Small intestine (tissue), 7 donors: ENCODE data around the gene NTNG1. TPM values are rescaled to one million over a fixed set of nuclear protein-coding genes. Genes with fewer than 3 reads are reported as not detected.

Source experiments
- DNase-seq, 2 donors: peaks; one replicate each; pipeline versions ENCODE4 v3.0.0 to v3.0.0-alpha.2; 2013
- FAIRE-seq: peaks from 2 replicates; lab custom pipeline; 2012; peaks lifted over from hg19 to GRCh38; lab: Jason Lieb, UNC
- H3K27ac ChIP-seq, 3 donors: one replicate each; pipeline ENCODE4 v1.5.1; 2013; ENCODE audit warnings: low read length in 2 of 3, mild to moderate bottlenecking in 2 of 3, control low read depth in 1 of 3, inconsistent platforms in 1 of 3, low read depth in 1 of 3, moderate library complexity in 1 of 3
- H3K27me3 ChIP-seq, 3 donors: one replicate each; pipeline ENCODE4 v1.6.1; 2013; ENCODE audit warnings: low read length in 3 of 3, inconsistent platforms in 1 of 3; ENCODE audit not compliant: control insufficient read depth in 3 of 3, insufficient read depth in 3 of 3
- H3K36me3 ChIP-seq, 3 donors: one replicate each; pipeline ENCODE4 v1.6.1; 2013; ENCODE audit warnings: low read length in 3 of 3, inconsistent platforms in 1 of 3, low read depth in 1 of 3, mild to moderate bottlenecking in 1 of 3, moderate library complexity in 1 of 3; ENCODE audit not compliant: control insufficient read depth in 3 of 3, insufficient read depth in 2 of 3
- H3K4me1 ChIP-seq, 3 donors: one replicate each; pipeline ENCODE4 v1.6.1; 2013; ENCODE audit warnings: low read length in 2 of 3, inconsistent platforms in 1 of 3, low read depth in 1 of 3, mild to moderate bottlenecking in 1 of 3, moderate library complexity in 1 of 3; ENCODE audit not compliant: control insufficient read depth in 3 of 3, insufficient read depth in 2 of 3
- H3K4me3 ChIP-seq, 3 donors: one replicate each; pipeline ENCODE4 v1.5.1; 2013; ENCODE audit warnings: low read length in 3 of 3, control low read depth in 1 of 3, inconsistent platforms in 1 of 3, low read depth in 1 of 3, mild to moderate bottlenecking in 1 of 3, moderate library complexity in 1 of 3
- H3K9me3 ChIP-seq, 2 donors: one replicate each; pipeline ENCODE4 v1.6.1; 2013; ENCODE audit warnings: low read depth in 1 of 2, low read length in 1 of 2; ENCODE audit not compliant: control insufficient read depth in 2 of 2, insufficient read depth in 1 of 2
- WGBS, 3 donors: extraction: QIAGEN DNeasy Blood & Tissue Kit; methylation state at CpG; one replicate each; pipeline ENCODE4 v1.1.7; 2013; 5-methylcytosine and 5-hydroxymethylcytosine counted together
- polyA plus RNA-seq, 4 donors: library from polyadenylated mRNA; stranded (reverse) in 3 of 4; unstranded in 1 of 4; fragments of 200-250 nt in 3 of 4; fragments of 120-200 nt in 1 of 4; gene quantifications; one replicate each; pipeline versions ENCODE4 v1.2.1 to v1.2.3, GENCODE V29; 2013
- donor health status: healthy with polysubstance abuse.
- donor health status: control.
- donor health status: control.
- donor health status: Bipolar disorder and iron deficiency.
- donor health status: healthy.

Gene NTNG1
- polyA plus RNA-seq, 4 donors = 0.27 to 0.65 TPM; not detected in 2

- 70 to 86% (median 84%) methylated on average over 5 of the region's 5 CpGs for WGBS, 3 donors
- Histone ChIP-seq H3K4me1 (no peaks in the 10 kb centered on the region), H3K4me3 (no peak overlapping the region), H3K36me3 (no peaks in the 10 kb centered on the region), H3K27ac (no peak overlapping the region), H3K9me3 (no peaks in the 10 kb centered on the region), H3K27me3 (no peaks in the 10 kb centered on the region)
- no peak for FAIRE-seq
- DNase-seq = no peak
These were observed 121.8 kb downstream of the NTNG1 start for GRCh38 chr1:107262467-107263286.

- FAIRE-seq (no peak), DNase-seq (no peak)
- no peak overlapping the region for H3K4me3 ChIP-seq
- H3K4me1 ChIP-seq = no peaks in the 10 kb centered on the region
- no peaks in the 10 kb centered on the region for H3K36me3 ChIP-seq
- no peaks in the 10 kb centered on the region for H3K27me3 ChIP-seq
- no peaks in the 10 kb centered on the region for H3K9me3 ChIP-seq
- 82 to 91% (median 84%) methylated on average over 1 of the region's 1 CpG for WGBS, 3 donors
- H3K27ac ChIP-seq = no peak overlapping the region
These were observed 122.6 kb downstream of the NTNG1 start for GRCh38 chr1:107263291-107263915.

DNA sequence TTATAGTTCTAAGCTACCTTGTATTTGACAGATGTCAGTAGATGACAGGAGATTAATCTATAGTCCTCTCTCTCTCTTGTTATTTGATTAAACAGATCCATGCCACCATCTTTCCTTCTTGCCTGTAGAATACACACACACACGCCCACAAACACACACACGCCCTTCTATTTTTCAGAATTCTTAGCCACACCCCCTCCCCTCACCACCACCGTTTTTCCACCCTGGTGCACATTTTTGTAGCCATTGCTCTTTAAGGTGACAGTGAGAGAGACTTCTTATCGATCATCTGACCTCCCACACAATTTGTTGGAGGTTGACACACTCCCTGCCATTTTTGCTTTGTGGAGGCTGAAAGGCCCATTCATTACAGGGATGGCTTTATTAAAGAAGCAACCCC is 123.2 kb downstream of the NTNG1 start:
- 39 to 76% (median 54%) methylated on average over 4 of the region's 4 CpGs for WGBS, 3 donors

DNA sequence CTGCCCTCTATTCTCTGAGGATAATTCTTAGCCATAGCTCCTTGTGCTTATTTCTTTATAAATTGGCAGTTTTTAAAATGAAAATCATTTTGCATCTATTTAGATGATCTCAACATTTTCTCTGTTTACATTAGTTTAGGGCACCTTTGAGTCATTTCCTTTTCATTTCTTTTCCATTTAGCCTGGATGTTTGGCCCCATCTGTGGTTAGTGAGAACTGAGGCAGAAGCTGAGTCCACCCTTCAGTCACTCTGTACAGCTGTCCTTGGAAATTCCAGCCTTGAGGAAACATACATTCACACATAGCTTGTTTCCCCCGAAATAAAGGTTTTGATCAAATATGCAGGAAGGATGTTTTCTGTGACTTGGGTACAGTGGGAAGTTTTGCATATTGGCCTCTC is 123.7 kb downstream of the NTNG1 start:
- no peaks in the 10 kb centered on the region for H3K27me3 ChIP-seq
- H3K27ac ChIP-seq = no peak overlapping the region
- no peak for FAIRE-seq
- no peak overlapping the region for H3K4me3 ChIP-seq
- no peaks in the 10 kb centered on the region for H3K4me1 ChIP-seq
- DNase-seq = no peak
- 78 to 83% (median 81%) methylated on average over 1 of the region's 1 CpG for WGBS, 3 donors
- no peaks in the 10 kb centered on the region for H3K36me3 ChIP-seq
- no peaks in the 10 kb centered on the region for H3K9me3 ChIP-seq

More for the DNA sequence above, 123.2 kb downstream of the NTNG1 start:
- Histone ChIP-seq H3K27me3 (no peaks in the 10 kb centered on the region), H3K36me3 (no peaks in the 10 kb centered on the region), H3K4me3 (no peak overlapping the region), H3K27ac (no peak overlapping the region), H3K9me3 (no peaks in the 10 kb centered on the region), H3K4me1 (no peaks in the 10 kb centered on the region)
- DNase-seq (no peak), FAIRE-seq (no peak)

- H3K27ac ChIP-seq = no peak overlapping the region
- no peaks in the 10 kb centered on the region for H3K27me3 ChIP-seq
- FAIRE-seq (no peak), DNase-seq (no peak)
- H3K36me3 ChIP-seq = no peaks in the 10 kb centered on the region
- 55 to 63% (median 55%) methylated on average over 3 of the region's 3 CpGs for WGBS, 3 donors
- H3K9me3 ChIP-seq = no peaks in the 10 kb centered on the region
- H3K4me3 ChIP-seq = no peak overlapping the region
- no peaks in the 10 kb centered on the region for H3K4me1 ChIP-seq
These were observed 126.7 kb downstream of the NTNG1 start for GRCh38 chr1:107267489-107267888.

DNA sequence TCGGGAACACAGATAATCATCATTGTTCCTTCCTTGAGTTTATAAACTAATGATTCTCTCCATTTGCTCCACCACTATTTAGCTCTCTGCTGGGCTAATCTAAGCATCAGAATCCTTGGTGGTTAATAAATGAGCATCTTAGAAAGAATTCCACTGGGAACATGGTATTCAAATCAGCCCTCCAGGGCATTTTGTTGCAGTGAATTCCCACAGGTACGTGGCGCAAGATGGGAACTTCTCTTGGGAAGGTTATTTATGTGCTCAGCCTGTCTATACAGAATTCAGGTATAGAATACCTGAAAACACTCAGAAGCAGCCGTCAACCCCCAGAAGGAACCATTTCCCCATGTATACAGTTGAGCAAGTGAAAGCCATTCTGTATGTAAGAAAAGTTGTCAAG is 131.5 kb downstream of the NTNG1 start:
- Histone ChIP-seq H3K27me3 (no peaks in the 10 kb centered on the region), H3K4me1 (no peaks in the 10 kb centered on the region), H3K36me3 (no peaks in the 10 kb centered on the region), H3K27ac (no peak overlapping the region), H3K9me3 (no peaks in the 10 kb centered on the region), H3K4me3 (no peak overlapping the region)
- no peak for DNase-seq
- FAIRE-seq = no peak
- 91 to 92% (median 91%) methylated on average over 4 of the region's 4 CpGs for WGBS, 3 donors

DNA sequence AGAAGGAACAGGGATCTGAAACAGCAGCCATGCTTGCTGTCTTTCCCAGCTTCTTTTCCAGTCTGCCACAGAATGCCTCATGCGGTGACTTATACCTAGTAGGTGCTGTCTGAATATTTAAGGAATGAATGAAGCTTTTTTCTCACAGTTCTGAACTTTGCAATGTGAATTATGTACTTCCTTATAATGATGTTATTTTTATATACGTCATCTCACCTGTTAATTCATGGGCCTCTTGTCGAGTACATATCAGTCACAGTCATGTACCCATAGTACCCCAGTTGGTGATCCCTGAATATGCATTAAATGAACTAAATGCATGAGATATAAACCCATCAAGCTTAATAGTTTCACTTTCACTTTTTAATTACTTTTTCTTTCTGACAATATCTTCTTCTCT is 132.7 kb downstream of the NTNG1 start:
- Histone ChIP-seq H3K4me3 (no peak overlapping the region), H3K27ac (no peak overlapping the region), H3K9me3 (no peaks in the 10 kb centered on the region), H3K4me1 (no peaks in the 10 kb centered on the region), H3K36me3 (no peaks in the 10 kb centered on the region), H3K27me3 (no peaks in the 10 kb centered on the region)
- FAIRE-seq (no peak), DNase-seq (no peak)
- 61 to 81% (median 63%) methylated on average over 3 of the region's 3 CpGs for WGBS, 3 donors

- DNase-seq (no peak), FAIRE-seq (no peak)
- H3K36me3 ChIP-seq = no peaks in the 10 kb centered on the region
- H3K4me1 ChIP-seq = no peaks in the 10 kb centered on the region
- H3K27ac ChIP-seq = no peak overlapping the region
- H3K4me3 ChIP-seq = no peak overlapping the region
- no peaks in the 10 kb centered on the region for H3K9me3 ChIP-seq
- 81 to 95% (median 86%) methylated on average over 1 of the region's 1 CpG for WGBS, 3 donors
- no peaks in the 10 kb centered on the region for H3K27me3 ChIP-seq
These were observed 133.4 kb downstream of the NTNG1 start for GRCh38 chr1:107274227-107274626.
